Left cardiac atrium (tissue), 4 donors: ENCODE results near the gene SRM. TPM values are rescaled to one million over a fixed set of nuclear protein-coding genes. Genes with fewer than 3 reads are reported as not detected.
A peak's percentile ranks its signal among the peaks of the same experiment; 100 is the strongest.
"Not testable (repeated sequence)": the region's sequence is repeated elsewhere in the genome, so short reads cannot be mapped to it uniquely, and the experiment has no call there.

Experiments
- ATAC-seq, 2 donors: fragments of 200-7000 bp; cut with Tn5 transposase; one replicate each; pipeline ENCODE4 v1.9.1; 2020; ENCODE audit warnings: mild to moderate bottlenecking in 2 of 2, moderate library complexity in 2 of 2
- DNase-seq: peaks from one replicate; pipeline ENCODE4 v3.0.0-alpha.2; 2020
- intact Hi-C, 2 donors: fragments of 100-400 bp; cut with DNase I; formaldehyde crosslinking; loops; one replicate each; pipeline versions ENCODE4 v1.14.1 to v1.15.1; 2022 to 2023
- total RNA-seq, 2 donors: library from RNA; stranded (reverse); fragmentation: NEBNext Ultra II Directional; extraction: Animal tissue kit (Norgen Biotek cat#: 25700); gene quantifications; one replicate each; pipeline ENCODE4 v1.2.1, GENCODE V29; 2021
- donor health status: DM: no; HTN: yes; CAD: no.
- donor health status: DM: no; HTN: yes; CAD: no; lungs with severe emphysema.
- donor health status: DM: yes; HTN: yes; CAD: no.
- donor health status: Dilated cardiomyopathy.

The SRM gene
- total RNA-seq, 2 donors from 2014 or later, result 56.0 to 82.0 TPM

GRCh38 chr1:11027316-11027715, 32.5 kb downstream of the SRM start:
- ATAC-seq (no peak), DNase-seq (no peak)
- intact Hi-C loops, result no loop called here

GRCh38 chr1:11026903-11027302, 32.9 kb downstream of the SRM start:
- intact Hi-C loops, result no loop called here
- DNase-seq, result no peak
- no peak for ATAC-seq

- intact Hi-C loops, result no loop called here
- ATAC-seq, result peak in 1 of 2 donors; percentile 44
- DNase-seq, result no peak
Observed at GRCh38 chr1:11026052-11026451, 33.8 kb downstream of the SRM start.

- DNase-seq (no peak), ATAC-seq (no peak)
- intact Hi-C loops, result no loop called here
Observed at GRCh38 chr1:11025618-11026017, 34.2 kb downstream of the SRM start.

GRCh38 chr1:11024874-11025203, 35.0 kb downstream of the SRM start:
- intact Hi-C loops, result no loop called here
- DNase-seq, result no peak
- ATAC-seq, result no peak

- no peak for DNase-seq
- intact Hi-C loops, result no loop called here
- no peak for ATAC-seq
Observed at GRCh38 chr1:11024154-11024873, 35.5 kb downstream of the SRM start.

GRCh38 chr1:11023201-11023600, 36.6 kb downstream of the SRM start:
- intact Hi-C loops, result no loop called here
- DNase-seq (no peak), ATAC-seq (no peak)

- intact Hi-C loops, result no loop called here
- ATAC-seq, result no peak
- DNase-seq, result no peak
Observed at GRCh38 chr1:11019971-11020370, 39.8 kb downstream of the SRM start.

- ATAC-seq, intact Hi-C loops, DNase-seq: not testable (repeated sequence)
Observed at GRCh38 chr1:11019358-11019757, 40.5 kb downstream of the SRM start.

- intact Hi-C loops, result no loop called here
- peak in 1 of 2 donors; percentile 9 for ATAC-seq
- no peak for DNase-seq
Observed at GRCh38 chr1:11013160-11013531, 46.7 kb downstream of the SRM start.

- ATAC-seq (peak; percentile 96 to 97), DNase-seq (peak; percentile 91)
- intact Hi-C loops, result no loop called here
Observed at GRCh38 chr1:11012260-11013159, 47.3 kb downstream of the SRM start, which contains the start of gene TARDBP. Gene TARDBP, plus strand, starts transcription at chr1:11012654. Its CDS starts 1,074 bp downstream, at chr1:11013728.

Other genes starting within 250 kb of the SRM start
- gene TARDBP, start 47.4 kb downstream of the SRM start, total RNA-seq, result 100 to 1,000 TPM; 102 to 119 TPM
- not detected for gene MASP2, start 12.8 kb downstream of the SRM start, total RNA-seq
- 10 to 100 TPM; 19.8 to 26.6 TPM for gene EXOSC10, start 39.9 kb upstream of the SRM start, total RNA-seq
- 1 to 10 TPM in 1 of 2 donors, under 1 TPM in 1; 0.39 to 3.0 TPM for gene ANGPTL7, start 129.3 kb upstream of the SRM start, total RNA-seq
- gene MTOR, start 202.5 kb upstream of the SRM start, total RNA-seq, result 10 to 100 TPM; 29.3 to 34.1 TPM
- gene UBIAD1, start 213.2 kb upstream of the SRM start, total RNA-seq, result 10 to 100 TPM in 1 of 2 donors, 1 to 10 TPM in 1; 8.5 to 13.7 TPM